OCI-LY1 (cell line): ENCODE data around the gene ANKRD2.

Source experiments
- H2AFZ ChIP-seq: fragments of 200-600 bp; sonication (generic), shearing (Covaris generic); 2 replicates; pipeline ENCODE4 v1.6.0; 2014; ENCODE audit warnings: antibody characterized with exemption, mild to moderate bottlenecking, low read length
- H3F3A ChIP-seq: fragments of 200-600 bp; sonication (generic), shearing (Covaris generic); 2 replicates; pipeline ENCODE4 v1.6.0; 2014; ENCODE audit warnings: mild to moderate bottlenecking, antibody characterized with exemption, low read length, moderate library complexity; ENCODE audit not compliant: insufficient read depth
- H3K27ac ChIP-seq: fragments of 200-600 bp; sonication (generic); 2 replicates; pipeline ENCODE4 v1.5.1; 2014; ENCODE audit warnings: low read length, mixed run types, mild to moderate bottlenecking, low read depth; ENCODE audit not compliant: poor library complexity, severe bottlenecking
- H3K27me3 ChIP-seq: fragments of 200-600 bp; sonication (generic); 2 replicates; pipeline ENCODE4 v1.6.0; 2014; ENCODE audit warnings: antibody characterized with exemption, mild to moderate bottlenecking, low read length, moderate library complexity; ENCODE audit not compliant: insufficient read depth
- H3K36me3 ChIP-seq: fragments of 200-600 bp; sonication (generic); 2 replicates; pipeline ENCODE4 v1.6.1; 2014; ENCODE audit warnings: mild to moderate bottlenecking, antibody characterized with exemption, low read length, moderate library complexity, mixed read lengths; ENCODE audit not compliant: insufficient read depth
- H3K4me1 ChIP-seq: fragments of 200-600 bp; sonication (generic); 2 replicates; pipeline ENCODE4 v1.5.1; 2014; ENCODE audit warnings: mild to moderate bottlenecking, low read length, moderate library complexity; ENCODE audit not compliant: insufficient read depth, severe bottlenecking
- H3K4me2 ChIP-seq: fragments of 200-600 bp; sonication (generic), shearing (Covaris generic); 2 replicates; pipeline ENCODE4 v1.6.1; 2014; ENCODE audit warnings: low read length
- H3K4me3 ChIP-seq: fragments of 200-600 bp; sonication (generic); 2 replicates; pipeline ENCODE4 v1.5.1; 2014; ENCODE audit warnings: low read length, low read depth, mild to moderate bottlenecking, mixed read lengths; ENCODE audit not compliant: poor library complexity, severe bottlenecking
- H3K79me2 ChIP-seq: fragments of 200-600 bp; shearing (Covaris generic); 2 replicates; pipeline ENCODE4 v1.6.1; 2016; ENCODE audit warnings: mixed run types, low read length, mixed read lengths; ENCODE audit not compliant: insufficient read depth
- H3K9ac ChIP-seq: fragments of 200-600 bp; sonication (generic), shearing (Covaris generic); 2 replicates; pipeline ENCODE4 v1.6.1; 2014; ENCODE audit warnings: mild to moderate bottlenecking, low read length, mixed read lengths
- H3K9me2 ChIP-seq: fragments of 200-600 bp; sonication (generic), shearing (Covaris generic); 2 replicates; pipeline ENCODE4 v1.6.1; 2014; ENCODE audit warnings: low read depth, mild to moderate bottlenecking, low read length, mixed read lengths
- H3K9me3 ChIP-seq: fragments of 200-600 bp; shearing (Covaris generic); 2 replicates; pipeline ENCODE4 v1.6.1; 2014; ENCODE audit warnings: low read length, mixed read lengths
- H4K20me1 ChIP-seq: fragments of 200-600 bp; sonication (generic), shearing (Covaris generic); 2 replicates; pipeline ENCODE4 v1.6.0; 2016; ENCODE audit warnings: mild to moderate bottlenecking, low read length; ENCODE audit not compliant: insufficient read depth
- CTCF ChIP-seq: fragments of 200-600 bp; sonication (generic), shearing (Covaris generic); IDR thresholded peaks from 2 replicates; pipeline ENCODE4 v1.5.1; 2017; ENCODE audit warnings: mild to moderate bottlenecking, antibody characterized with exemption, low read length, moderate library complexity, mixed read lengths
- EZH2 ChIP-seq: fragments of 200-600 bp; sonication (generic), shearing (Covaris generic); IDR thresholded peaks from 2 replicates; pipeline ENCODE4 v1.8.0; 2017; ENCODE audit warnings: borderline replicate concordance, mixed run types, mild to moderate bottlenecking, antibody characterized with exemption, low read length, moderate library complexity, mixed read lengths

Gene ANKRD2

DNA sequence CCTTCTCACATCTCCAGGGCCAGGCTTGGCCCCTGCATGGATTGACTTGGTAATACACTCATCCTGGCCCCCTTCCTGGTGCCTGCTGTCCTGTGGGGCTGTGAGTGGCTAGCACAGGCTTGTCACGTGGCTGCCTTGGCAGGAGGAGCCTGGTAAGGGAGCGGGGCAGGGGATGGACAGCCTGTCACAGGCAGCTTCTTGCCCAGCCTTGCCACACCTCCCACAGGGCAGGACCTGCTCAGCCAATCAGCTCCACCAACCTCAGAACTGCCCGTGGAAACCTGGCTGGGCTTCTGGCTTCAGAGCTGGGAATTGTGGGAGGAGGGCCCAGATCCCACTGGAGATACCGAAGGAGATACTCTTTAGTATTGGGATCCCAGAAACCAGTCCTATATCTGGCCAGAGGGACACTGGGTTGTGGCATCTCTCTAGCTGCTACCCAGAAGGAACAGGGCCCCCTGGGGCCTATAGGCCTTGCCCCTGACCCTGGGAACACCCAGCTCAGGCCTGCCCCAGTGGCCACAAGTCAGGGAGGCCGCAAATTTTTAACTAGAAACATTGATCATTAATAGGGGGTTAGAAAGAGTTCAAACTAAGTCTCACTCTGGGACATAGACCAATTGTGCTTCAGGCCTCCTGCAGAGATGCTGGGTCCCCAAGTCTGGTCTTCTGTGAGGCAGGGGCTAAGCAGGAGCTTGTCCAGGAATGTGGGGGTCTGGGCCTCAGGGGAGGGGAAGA lies 11.7 kb downstream of the ANKRD2 start, which contains the start of gene HOGA1:
TSS of gene HOGA1 (plus strand) at position 330 of the 738 bp plus-strand sequence. CDS start at position 645, 315 bp downstream.
- Histone ChIP-seq H3K27ac (no peak within 1 kb of the TSS), H3K79me2 (no peaks in the 10 kb centered on the region), H3K4me3 (no peak within 1 kb of the TSS), H4K20me1 (no peaks in the 10 kb centered on the region), H3K4me2 (no peak within 1 kb of the TSS), H3K4me1 (no peaks in the 10 kb centered on the region), H3K27me3 (no peaks in the 10 kb centered on the region), H3K9ac (no peak within 1 kb of the TSS), H3F3A (no peaks in the 10 kb centered on the region), H3K36me3 (no peaks in the 10 kb centered on the region), H2AFZ (no peak within 1 kb of the TSS), H3K9me3 (no peaks in the 10 kb centered on the region), H3K9me2 (no peaks in the 10 kb centered on the region)
- TF ChIP-seq EZH2 (no peak), CTCF (no peak)

GRCh38 chr10:97584798-97585438 lies 12.3 kb downstream of the ANKRD2 start:
- no peaks in the 10 kb centered on the region for H3K79me2 ChIP-seq
- H3K4me1 ChIP-seq, result no peaks in the 10 kb centered on the region
- H3F3A ChIP-seq, result no peaks in the 10 kb centered on the region
- H2AFZ ChIP-seq, result no peak overlapping the region
- H3K27me3 ChIP-seq, result no peaks in the 10 kb centered on the region
- H3K4me3 ChIP-seq, result no peak overlapping the region
- no peaks in the 10 kb centered on the region for H3K36me3 ChIP-seq
- H3K4me2 ChIP-seq, result no peak overlapping the region
- H3K9me3 ChIP-seq, result no peaks in the 10 kb centered on the region
- H3K9ac ChIP-seq, result no peak overlapping the region
- no peaks in the 10 kb centered on the region for H4K20me1 ChIP-seq
- H3K27ac ChIP-seq, result no peak overlapping the region
- TF ChIP-seq EZH2 (no peak), CTCF (no peak)
- H3K9me2 ChIP-seq, result no peaks in the 10 kb centered on the region

DNA sequence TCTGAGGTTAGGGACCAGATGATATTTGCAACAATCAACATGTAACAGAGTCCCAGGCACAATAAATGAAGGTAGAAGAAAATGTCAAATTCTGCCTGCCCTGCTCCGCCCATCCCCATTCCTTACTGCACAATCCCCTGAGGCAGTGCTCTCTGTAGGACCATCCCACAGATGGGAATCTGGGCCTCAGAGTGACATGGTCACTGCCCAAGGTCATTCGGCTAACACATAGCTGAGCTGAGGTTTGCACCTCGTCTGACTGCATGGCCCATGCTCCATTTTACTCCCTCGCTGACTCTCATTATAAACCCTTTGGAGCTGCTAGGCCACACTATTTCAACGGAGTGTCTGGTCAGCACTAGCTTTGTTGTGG lies 12.8 kb downstream of the ANKRD2 start:
- Histone ChIP-seq H3K4me1 (no peaks in the 10 kb centered on the region), H3K27ac (no peak overlapping the region), H3F3A (no peaks in the 10 kb centered on the region), H3K4me2 (no peak overlapping the region), H3K9me2 (no peaks in the 10 kb centered on the region), H2AFZ (no peak overlapping the region), H4K20me1 (no peaks in the 10 kb centered on the region), H3K79me2 (no peaks in the 10 kb centered on the region), H3K36me3 (no peaks in the 10 kb centered on the region), H3K9me3 (no peaks in the 10 kb centered on the region), H3K4me3 (no peak overlapping the region), H3K27me3 (no peaks in the 10 kb centered on the region), H3K9ac (no peak overlapping the region)
- no peak for TF ChIP-seq EZH2
- TF ChIP-seq CTCF, result no peak
